Skeletal muscle tissue (tissue), 4 donors: ENCODE data around the gene PIAS4. TPM values are rescaled to one million over a fixed set of nuclear protein-coding genes. Genes with fewer than 3 reads are reported as not detected.
A peak's percentile ranks its signal among the peaks of the same experiment; 100 is the strongest.

Source experiments
- H3K27ac ChIP-seq: one replicate; pipeline ENCODE4 v1.7.0; 2013; ENCODE audit warnings: mild to moderate bottlenecking, low read depth, low read length, inconsistent platforms
- H3K27me3 ChIP-seq, 3 donors: one replicate each; pipeline ENCODE4 v1.7.0; 2013; ENCODE audit warnings: low read length in 3 of 3; ENCODE audit not compliant: control insufficient read depth in 3 of 3, insufficient read depth in 3 of 3
- H3K36me3 ChIP-seq, 3 donors: one replicate each; pipeline ENCODE4 v1.7.0; 2013; ENCODE audit warnings: low read length in 3 of 3; ENCODE audit not compliant: control insufficient read depth in 3 of 3, insufficient read depth in 3 of 3
- H3K4me1 ChIP-seq, 3 donors: one replicate each; pipeline ENCODE4 v1.7.0; 2013; ENCODE audit warnings: low read length in 3 of 3, mild to moderate bottlenecking in 3 of 3; ENCODE audit not compliant: control insufficient read depth in 3 of 3, insufficient read depth in 3 of 3
- H3K4me3 ChIP-seq, 3 donors: one replicate each; pipeline ENCODE4 v1.7.0; 2013; ENCODE audit warnings: low read length in 3 of 3
- H3K9ac ChIP-seq, 3 donors: one replicate each; pipeline ENCODE4 v1.7.0; 2013; ENCODE audit warnings: low read length in 3 of 3, mild to moderate bottlenecking in 3 of 3, moderate library complexity in 2 of 3, low read depth in 1 of 3
- H3K9me3 ChIP-seq, 3 donors: one replicate each; pipeline ENCODE4 v1.7.0; 2013; ENCODE audit warnings: low read length in 3 of 3; ENCODE audit not compliant: control insufficient read depth in 3 of 3
- total RNA-seq: library from RNA; depleted of rRNA; stranded (reverse); fragments of >200 nt; gene quantifications from one replicate; pipeline ENCODE4 v1.2.3, GENCODE V29; 2014
- donor health status: Osteomylitis.

PIAS4 gene
- total RNA-seq, 1 donor from 2014 or later = 19.3 TPM

- peak overlapping the region; percentile 88 to 97 (median 95) for H3K4me3 ChIP-seq
- H3K27me3 ChIP-seq = no peaks in the 10 kb centered on the region
- H3K27ac ChIP-seq = peak overlapping the region; percentile 98
- peak overlapping the region; percentile 91 to 93 (median 92) for H3K9ac ChIP-seq
- peaks cover 42 to 60% (median 52%) of the 10 kb centered on the region in 3 donors for H3K4me1 ChIP-seq
- peaks cover 52 to 55% (median 53%) of the 10 kb centered on the region in 3 donors for H3K36me3 ChIP-seq
- no peaks in the 10 kb centered on the region for H3K9me3 ChIP-seq
Measured at GRCh38 chr19:3983936-3984583, 23.5 kb upstream of the PIAS4 start.

GRCh38 chr19:3984584-3984907 is 23.0 kb upstream of the PIAS4 start:
- Histone ChIP-seq H3K4me1 (peaks cover 42 to 60% (median 52%) of the 10 kb centered on the region in 3 donors), H3K36me3 (peaks cover 47 to 50% (median 48%) of the 10 kb centered on the region in 3 donors), H3K4me3 (peak overlapping the region; percentile 88 to 97 (median 95)), H3K9me3 (no peaks in the 10 kb centered on the region), H3K9ac (peak overlapping the region; percentile 91 to 93 (median 92)), H3K27ac (peak overlapping the region; percentile 98), H3K27me3 (no peaks in the 10 kb centered on the region)

GRCh38 chr19:3984908-3985642 is 22.5 kb upstream of the PIAS4 start, which contains the start of gene EEF2:
EEF2 (minus strand) TSS chr19:3985463; CDS start chr19:3985380, 83 bp downstream.
- Histone ChIP-seq H3K9me3 (no peaks in the 10 kb centered on the region), H3K27ac (peak within 1 kb of the TSS; percentile 98), H3K27me3 (no peaks in the 10 kb centered on the region), H3K4me1 (peaks cover 42 to 60% (median 52%) of the 10 kb centered on the region in 3 donors), H3K36me3 (peaks cover 42 to 45% (median 43%) of the 10 kb centered on the region in 3 donors), H3K4me3 (peak within 1 kb of the TSS; percentile 88 to 97 (median 95)), H3K9ac (peak within 1 kb of the TSS; percentile 91 to 93 (median 92))

- Histone ChIP-seq H3K9me3 (no peaks in the 10 kb centered on the region), H3K27ac (peak overlapping the region; percentile 98), H3K4me1 (peaks cover 42 to 60% (median 50%) of the 10 kb centered on the region in 3 donors), H3K36me3 (peaks cover 35 to 38% (median 36%) of the 10 kb centered on the region in 3 donors), H3K4me3 (peak overlapping the region; percentile 88 to 97 (median 95)), H3K27me3 (no peaks in the 10 kb centered on the region), H3K9ac (peak overlapping the region; percentile 57 to 82 (median 67))
Measured at GRCh38 chr19:3985643-3986259, 21.8 kb upstream of the PIAS4 start.

- H3K36me3 ChIP-seq = peaks cover 28 to 31% (median 29%) of the 10 kb centered on the region in 3 donors
- no peaks in the 10 kb centered on the region for H3K27me3 ChIP-seq
- peaks cover 42 to 54% (median 50%) of the 10 kb centered on the region in 3 donors for H3K4me1 ChIP-seq
- H3K9ac ChIP-seq = peak overlapping the region; percentile 57 to 82 (median 74)
- peak overlapping the region; percentile 98 for H3K27ac ChIP-seq
- H3K9me3 ChIP-seq = no peaks in the 10 kb centered on the region
- H3K4me3 ChIP-seq = peak overlapping the region; percentile 88 to 97 (median 95)
Measured at GRCh38 chr19:3986260-3987041, 21.1 kb upstream of the PIAS4 start.

DNA sequence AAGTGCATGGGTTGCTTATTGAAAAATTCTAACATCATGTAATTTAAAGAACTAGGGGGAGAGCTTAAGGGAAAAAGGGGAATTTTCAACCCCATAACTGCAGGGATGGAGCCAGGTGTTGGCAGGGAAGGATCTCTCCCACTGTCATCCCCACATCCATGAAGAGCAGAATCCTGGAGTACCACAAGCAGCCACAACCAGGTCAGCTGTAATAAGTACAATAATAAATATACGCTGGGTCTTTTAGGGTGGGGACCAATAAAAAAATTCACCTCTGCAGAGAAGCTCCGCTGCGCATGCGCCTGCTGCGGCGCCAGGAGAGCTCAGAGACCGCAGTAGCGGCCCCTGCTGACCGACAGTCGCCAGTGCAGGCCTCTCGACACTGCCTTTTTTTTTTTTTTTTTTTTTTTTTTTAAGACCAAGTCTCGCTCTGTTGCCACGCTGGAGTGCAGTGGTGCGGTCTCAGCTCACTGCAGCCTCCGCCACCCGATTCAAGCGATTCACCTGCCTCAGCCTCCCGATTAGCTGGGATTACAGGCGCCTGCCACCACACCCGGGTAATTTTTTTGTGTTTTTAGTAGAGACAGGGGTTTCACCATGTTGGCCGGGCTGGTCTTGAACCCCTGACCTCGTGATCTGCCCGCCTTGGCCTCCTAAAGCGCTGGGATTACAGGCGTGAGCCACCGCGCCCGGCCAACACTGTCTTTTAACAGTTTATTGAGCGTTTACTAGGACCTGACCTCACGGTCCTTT is 19.7 kb upstream of the PIAS4 start:
- H3K36me3 ChIP-seq = peaks cover 15 to 18% (median 16%) of the 10 kb centered on the region in 3 donors
- no peaks in the 10 kb centered on the region for H3K27me3 ChIP-seq
- H3K27ac ChIP-seq = no peak overlapping the region
- no peaks in the 10 kb centered on the region for H3K9me3 ChIP-seq
- peak overlapping the region in 2 of 3 donors; percentile 0 to 62 for H3K9ac ChIP-seq
- peak overlapping the region in 1 of 3 donors; percentile 16 for H3K4me3 ChIP-seq
- H3K4me1 ChIP-seq = peaks cover 39 to 42% (median 40%) of the 10 kb centered on the region in 3 donors

DNA sequence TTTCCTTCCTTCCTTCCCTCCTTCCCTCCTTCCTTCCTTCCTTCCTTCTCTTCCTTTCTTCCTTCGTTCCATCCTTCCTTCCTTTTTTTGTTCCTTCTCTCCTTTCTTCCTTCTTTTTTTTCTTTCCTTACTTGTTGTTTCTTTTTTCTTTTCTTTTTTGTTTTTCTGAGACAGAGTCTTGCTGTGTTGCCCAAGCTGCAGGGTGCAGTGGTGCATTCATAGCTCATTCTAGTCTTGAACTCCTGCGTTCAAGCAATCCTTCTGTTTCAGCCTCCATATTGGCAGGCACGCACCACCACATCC is 16.8 kb upstream of the PIAS4 start:
- H3K4me3 ChIP-seq = no peak overlapping the region
- H3K9me3 ChIP-seq = no peaks in the 10 kb centered on the region
- no peaks in the 10 kb centered on the region for H3K36me3 ChIP-seq
- H3K27me3 ChIP-seq = no peaks in the 10 kb centered on the region
- H3K9ac ChIP-seq = no peak overlapping the region
- H3K27ac ChIP-seq = no peak overlapping the region
- H3K4me1 ChIP-seq = peaks cover 14 to 19% (median 19%) of the 10 kb centered on the region in 3 donors

DNA sequence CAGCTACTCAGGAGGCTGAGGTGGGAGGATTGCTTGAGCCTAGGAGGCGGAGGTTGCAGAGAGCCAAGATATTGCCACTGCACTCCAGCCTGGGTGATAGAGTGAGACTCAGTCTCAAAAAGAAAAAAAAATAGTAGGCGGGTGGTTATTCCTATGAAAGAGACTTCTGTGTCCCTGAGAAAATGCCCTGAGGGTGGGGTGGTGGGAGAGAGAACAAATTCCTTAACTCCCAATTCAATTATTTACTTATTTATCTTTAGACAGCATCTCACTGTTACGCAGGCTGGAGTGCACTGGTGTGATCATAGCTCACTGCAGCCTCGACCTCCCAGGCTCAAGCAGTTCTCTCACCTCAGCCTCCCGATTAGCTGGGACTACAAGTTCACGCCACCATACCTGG is 11.9 kb upstream of the PIAS4 start:
- H3K4me3 ChIP-seq = no peak overlapping the region
- H3K36me3 ChIP-seq = no peaks in the 10 kb centered on the region

More for the DNA sequence above, 11.9 kb upstream of the PIAS4 start:
- Histone ChIP-seq H3K4me1 (no peaks in the 10 kb centered on the region), H3K27ac (no peak overlapping the region), H3K27me3 (no peaks in the 10 kb centered on the region), H3K9ac (no peak overlapping the region), H3K9me3 (no peaks in the 10 kb centered on the region)
